ENCODE results near the gene ACAN.

ACAN gene

DNA sequence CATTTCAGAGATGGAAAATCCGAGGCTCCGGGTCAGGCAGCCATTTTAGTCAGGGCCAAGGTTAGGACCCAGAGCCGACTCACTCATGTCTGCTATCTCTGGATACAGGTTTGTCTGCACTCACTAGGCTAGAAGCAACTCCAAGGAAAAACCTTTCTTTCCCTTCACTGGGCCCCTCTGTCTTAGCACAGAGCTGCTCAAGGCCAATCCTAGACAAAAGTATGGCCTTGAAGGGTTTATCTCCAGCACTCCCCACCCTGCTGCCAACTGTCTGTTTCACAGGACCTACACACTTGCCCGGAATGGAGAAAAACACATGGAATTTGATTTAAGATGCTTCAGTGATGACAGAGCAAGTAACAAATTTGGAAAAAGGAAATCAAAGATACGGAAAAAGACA is 25.6 kb downstream of the ACAN start:
- ATAC-seq, result no peak
- TF ChIP-seq SNAI2 (CRISPR knock-in tag; IDR thresholded peaks at IDR 0.05), result no peak
- TF ChIP-seq ZFP3 (CRISPR knock-in tag; IDR thresholded peaks at IDR 0.05), result no peak
- no peak for TF ChIP-seq ZNF565 (CRISPR knock-in tag; conservative IDR thresholded peaks at IDR 0.05; ENCODE audit: low read depth)
- TF ChIP-seq ZFP30 (CRISPR knock-in tag; IDR thresholded peaks at IDR 0.05), result no peak
- TF ChIP-seq TCF4 (CRISPR knock-in tag; IDR thresholded peaks at IDR 0.05; ENCODE audit: borderline replicate concordance), result no peak

DNA sequence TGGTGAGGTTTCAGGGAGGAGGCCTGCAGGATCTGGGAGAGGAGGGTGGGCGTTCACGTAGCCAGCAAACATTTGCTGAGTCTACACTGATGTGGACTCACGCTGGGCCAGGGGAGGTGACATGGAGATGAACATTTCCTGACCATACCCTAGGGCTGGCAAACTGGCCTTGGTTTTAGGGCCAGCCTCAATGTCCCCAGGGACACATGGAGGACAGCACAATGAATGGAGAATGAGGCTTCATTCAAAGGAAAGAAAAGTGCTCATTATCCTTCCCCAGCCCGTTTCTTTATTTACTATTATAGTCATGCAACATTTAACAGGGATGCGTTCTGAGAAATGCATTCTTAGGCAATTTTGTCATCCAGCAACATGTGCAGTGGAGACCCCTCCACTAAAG is 26.8 kb downstream of the ACAN start:
- ATAC-seq, result no peak
- TF ChIP-seq TCF4 (CRISPR knock-in tag; IDR thresholded peaks at IDR 0.05; ENCODE audit: borderline replicate concordance) (no peak), ARNTL (CRISPR knock-in tag; IDR thresholded peaks at IDR 0.05; ENCODE audit: borderline replicate concordance, low read depth) (no peak), SNAI2 (CRISPR knock-in tag; IDR thresholded peaks at IDR 0.05) (no peak), PPARA (CRISPR knock-in tag; IDR thresholded peaks at IDR 0.05; ENCODE audit: borderline replicate concordance) (no peak), ZNF565 (CRISPR knock-in tag; conservative IDR thresholded peaks at IDR 0.05; ENCODE audit: low read depth) (no peak), TOX (CRISPR knock-in tag; IDR thresholded peaks at IDR 0.05; ENCODE audit: borderline replicate concordance) (no peak), ESRRG (CRISPR knock-in tag; IDR thresholded peaks at IDR 0.05) (no peak), ZFP3 (CRISPR knock-in tag; IDR thresholded peaks at IDR 0.05) (no peak), CSDC2 (CRISPR knock-in tag; IDR thresholded peaks at IDR 0.05) (no peak), ZNF70 (CRISPR knock-in tag; IDR thresholded peaks at IDR 0.05) (no peak), RARB (CRISPR knock-in tag; IDR thresholded peaks at IDR 0.05) (no peak), BACH2 (CRISPR knock-in tag; IDR thresholded peaks at IDR 0.05; ENCODE audit: borderline replicate concordance) (no peak)
- TF ChIP-seq, protein P1, sequence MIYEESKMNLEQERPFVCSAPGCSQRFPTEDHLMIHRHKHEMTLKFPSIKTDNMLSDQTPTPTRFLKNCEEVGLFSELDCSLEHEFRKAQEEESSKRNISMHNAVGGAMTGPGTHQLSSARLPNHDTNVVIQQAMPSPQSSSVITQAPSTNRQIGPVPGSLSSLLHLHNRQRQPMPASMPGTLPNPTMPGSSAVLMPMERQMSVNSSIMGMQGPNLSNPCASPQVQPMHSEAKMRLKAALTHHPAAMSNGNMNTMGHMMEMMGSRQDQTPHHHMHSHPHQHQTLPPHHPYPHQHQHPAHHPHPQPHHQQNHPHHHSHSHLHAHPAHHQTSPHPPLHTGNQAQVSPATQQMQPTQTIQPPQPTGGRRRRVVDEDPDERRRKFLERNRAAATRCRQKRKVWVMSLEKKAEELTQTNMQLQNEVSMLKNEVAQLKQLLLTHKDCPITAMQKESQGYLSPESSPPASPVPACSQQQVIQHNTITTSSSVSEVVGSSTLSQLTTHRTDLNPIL (CRISPR knock-in tag; IDR thresholded peaks at IDR 0.05; ENCODE audit: low read depth), result no peak
- TF ChIP-seq, protein P2, sequence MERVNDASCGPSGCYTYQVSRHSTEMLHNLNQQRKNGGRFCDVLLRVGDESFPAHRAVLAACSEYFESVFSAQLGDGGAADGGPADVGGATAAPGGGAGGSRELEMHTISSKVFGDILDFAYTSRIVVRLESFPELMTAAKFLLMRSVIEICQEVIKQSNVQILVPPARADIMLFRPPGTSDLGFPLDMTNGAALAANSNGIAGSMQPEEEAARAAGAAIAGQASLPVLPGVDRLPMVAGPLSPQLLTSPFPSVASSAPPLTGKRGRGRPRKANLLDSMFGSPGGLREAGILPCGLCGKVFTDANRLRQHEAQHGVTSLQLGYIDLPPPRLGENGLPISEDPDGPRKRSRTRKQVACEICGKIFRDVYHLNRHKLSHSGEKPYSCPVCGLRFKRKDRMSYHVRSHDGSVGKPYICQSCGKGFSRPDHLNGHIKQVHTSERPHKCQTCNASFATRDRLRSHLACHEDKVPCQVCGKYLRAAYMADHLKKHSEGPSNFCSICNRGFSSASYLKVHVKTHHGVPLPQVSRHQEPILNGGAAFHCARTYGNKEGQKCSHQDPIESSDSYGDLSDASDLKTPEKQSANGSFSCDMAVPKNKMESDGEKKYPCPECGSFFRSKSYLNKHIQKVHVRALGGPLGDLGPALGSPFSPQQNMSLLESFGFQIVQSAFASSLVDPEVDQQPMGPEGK (CRISPR knock-in tag; IDR thresholded peaks at IDR 0.05; ENCODE audit: borderline replicate concordance), result no peak
- TF ChIP-seq, protein P3, sequence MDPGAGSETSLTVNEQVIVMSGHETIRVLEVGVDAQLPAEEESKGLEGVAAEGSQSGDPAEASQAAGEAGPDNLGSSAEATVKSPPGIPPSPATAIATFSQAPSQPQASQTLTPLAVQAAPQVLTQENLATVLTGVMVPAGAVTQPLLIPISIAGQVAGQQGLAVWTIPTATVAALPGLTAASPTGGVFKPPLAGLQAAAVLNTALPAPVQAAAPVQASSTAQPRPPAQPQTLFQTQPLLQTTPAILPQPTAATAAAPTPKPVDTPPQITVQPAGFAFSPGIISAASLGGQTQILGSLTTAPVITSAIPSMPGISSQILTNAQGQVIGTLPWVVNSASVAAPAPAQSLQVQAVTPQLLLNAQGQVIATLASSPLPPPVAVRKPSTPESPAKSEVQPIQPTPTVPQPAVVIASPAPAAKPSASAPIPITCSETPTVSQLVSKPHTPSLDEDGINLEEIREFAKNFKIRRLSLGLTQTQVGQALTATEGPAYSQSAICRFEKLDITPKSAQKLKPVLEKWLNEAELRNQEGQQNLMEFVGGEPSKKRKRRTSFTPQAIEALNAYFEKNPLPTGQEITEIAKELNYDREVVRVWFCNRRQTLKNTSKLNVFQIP (CRISPR knock-in tag; IDR thresholded peaks at IDR 0.05; ENCODE audit: borderline replicate concordance, low read depth), result no peak
- TF ChIP-seq, protein P4, sequence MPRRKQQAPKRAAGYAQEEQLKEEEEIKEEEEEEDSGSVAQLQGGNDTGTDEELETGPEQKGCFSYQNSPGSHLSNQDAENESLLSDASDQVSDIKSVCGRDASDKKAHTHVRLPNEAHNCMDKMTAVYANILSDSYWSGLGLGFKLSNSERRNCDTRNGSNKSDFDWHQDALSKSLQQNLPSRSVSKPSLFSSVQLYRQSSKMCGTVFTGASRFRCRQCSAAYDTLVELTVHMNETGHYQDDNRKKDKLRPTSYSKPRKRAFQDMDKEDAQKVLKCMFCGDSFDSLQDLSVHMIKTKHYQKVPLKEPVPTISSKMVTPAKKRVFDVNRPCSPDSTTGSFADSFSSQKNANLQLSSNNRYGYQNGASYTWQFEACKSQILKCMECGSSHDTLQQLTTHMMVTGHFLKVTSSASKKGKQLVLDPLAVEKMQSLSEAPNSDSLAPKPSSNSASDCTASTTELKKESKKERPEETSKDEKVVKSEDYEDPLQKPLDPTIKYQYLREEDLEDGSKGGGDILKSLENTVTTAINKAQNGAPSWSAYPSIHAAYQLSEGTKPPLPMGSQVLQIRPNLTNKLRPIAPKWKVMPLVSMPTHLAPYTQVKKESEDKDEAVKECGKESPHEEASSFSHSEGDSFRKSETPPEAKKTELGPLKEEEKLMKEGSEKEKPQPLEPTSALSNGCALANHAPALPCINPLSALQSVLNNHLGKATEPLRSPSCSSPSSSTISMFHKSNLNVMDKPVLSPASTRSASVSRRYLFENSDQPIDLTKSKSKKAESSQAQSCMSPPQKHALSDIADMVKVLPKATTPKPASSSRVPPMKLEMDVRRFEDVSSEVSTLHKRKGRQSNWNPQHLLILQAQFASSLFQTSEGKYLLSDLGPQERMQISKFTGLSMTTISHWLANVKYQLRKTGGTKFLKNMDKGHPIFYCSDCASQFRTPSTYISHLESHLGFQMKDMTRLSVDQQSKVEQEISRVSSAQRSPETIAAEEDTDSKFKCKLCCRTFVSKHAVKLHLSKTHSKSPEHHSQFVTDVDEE (CRISPR knock-in tag; IDR thresholded peaks at IDR 0.05), result no peak
- TF ChIP-seq, protein P5, sequence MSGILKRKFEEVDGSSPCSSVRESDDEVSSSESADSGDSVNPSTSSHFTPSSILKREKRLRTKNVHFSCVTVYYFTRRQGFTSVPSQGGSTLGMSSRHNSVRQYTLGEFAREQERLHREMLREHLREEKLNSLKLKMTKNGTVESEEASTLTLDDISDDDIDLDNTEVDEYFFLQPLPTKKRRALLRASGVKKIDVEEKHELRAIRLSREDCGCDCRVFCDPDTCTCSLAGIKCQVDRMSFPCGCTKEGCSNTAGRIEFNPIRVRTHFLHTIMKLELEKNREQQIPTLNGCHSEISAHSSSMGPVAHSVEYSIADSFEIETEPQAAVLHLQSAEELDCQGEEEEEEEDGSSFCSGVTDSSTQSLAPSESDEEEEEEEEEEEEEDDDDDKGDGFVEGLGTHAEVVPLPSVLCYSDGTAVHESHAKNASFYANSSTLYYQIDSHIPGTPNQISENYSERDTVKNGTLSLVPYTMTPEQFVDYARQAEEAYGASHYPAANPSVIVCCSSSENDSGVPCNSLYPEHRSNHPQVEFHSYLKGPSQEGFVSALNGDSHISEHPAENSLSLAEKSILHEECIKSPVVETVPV (CRISPR knock-in tag; IDR thresholded peaks at IDR 0.05), result no peak

DNA sequence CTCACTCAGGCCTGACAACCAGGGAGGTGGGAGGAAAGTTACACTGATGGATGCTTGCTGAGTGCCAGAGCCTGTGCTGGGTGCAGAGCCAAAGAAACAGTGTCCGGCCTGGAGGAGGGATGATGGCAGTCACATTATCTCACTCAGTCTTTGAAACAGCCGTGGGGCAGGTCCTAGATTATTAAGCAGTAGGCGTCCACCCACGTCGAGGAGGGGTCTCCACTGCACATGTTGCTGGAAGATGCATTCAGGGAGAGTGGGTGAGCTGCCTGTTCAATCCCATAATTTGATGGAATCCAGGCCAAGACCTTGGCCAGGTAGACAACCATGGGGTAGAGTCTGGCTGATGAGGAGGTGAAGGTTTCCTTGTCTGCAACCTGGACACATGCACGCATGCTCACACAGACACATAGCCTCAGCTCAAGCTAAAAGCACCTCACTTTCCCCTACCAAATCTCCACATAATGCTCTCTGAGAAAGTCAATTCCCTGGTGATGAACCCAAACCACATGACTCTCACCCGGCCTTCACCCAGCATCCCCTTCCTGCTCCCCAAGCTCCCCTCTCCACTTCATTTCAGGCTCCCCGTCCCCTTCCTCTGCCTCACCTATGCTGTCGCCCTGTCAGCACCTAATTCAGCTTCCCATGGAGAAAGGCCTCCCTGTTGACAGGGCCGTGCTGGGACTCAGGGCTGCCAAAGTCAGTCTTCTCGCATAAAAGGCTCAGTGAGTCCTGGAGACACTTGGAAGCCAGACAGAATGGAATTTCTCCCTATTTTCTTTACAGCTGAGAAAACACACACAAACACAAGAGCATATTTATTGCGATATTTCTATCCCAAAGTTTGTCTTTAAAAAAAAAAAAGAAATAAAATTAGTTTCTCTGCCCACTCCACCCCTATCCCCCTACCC is 29.8 kb downstream of the ACAN start:
- no peak for ATAC-seq
- no peak for TF ChIP-seq ZNF565 (CRISPR knock-in tag; conservative IDR thresholded peaks at IDR 0.05; ENCODE audit: low read depth)
- no peak for TF ChIP-seq ZNF70 (CRISPR knock-in tag; IDR thresholded peaks at IDR 0.05)
- TF ChIP-seq RARB (CRISPR knock-in tag; IDR thresholded peaks at IDR 0.05), result no peak
